H9 (cell line): ENCODE results near the gene PLXNC1. TPM values are rescaled to one million over a fixed set of nuclear protein-coding genes. Genes with fewer than 3 reads are reported as not detected.

Experiments
- DNase-seq: peaks from one replicate; pipeline ENCODE4 v3.0.0-alpha.2; 2017
- H2AFZ ChIP-seq: one replicate; pipeline ENCODE4 v1.6.1; 2013; ENCODE audit warnings: mild to moderate bottlenecking, low read length, control low read depth, moderate library complexity
- H2AK5ac ChIP-seq: 2 replicates; pipeline ENCODE4 v1.6.1; 2013; ENCODE audit warnings: low read length, control low read depth, mixed read lengths; ENCODE audit not compliant: insufficient read length
- H2BK120ac ChIP-seq: one replicate; pipeline ENCODE4 v1.6.1; 2013; ENCODE audit warnings: low read depth, mild to moderate bottlenecking, low read length, control low read depth, inconsistent platforms; ENCODE audit not compliant: poor library complexity, severe bottlenecking
- H2BK12ac ChIP-seq: 2 replicates; pipeline ENCODE4 v1.6.1; 2013; ENCODE audit warnings: low read length, control low read depth, mixed read lengths, low read depth; ENCODE audit not compliant: insufficient read length
- H2BK15ac ChIP-seq: 2 replicates; pipeline ENCODE4 v1.6.1; 2013; ENCODE audit warnings: low read depth, low read length, control low read depth
- H2BK20ac ChIP-seq: one replicate; pipeline ENCODE4 v1.6.1; 2013; ENCODE audit warnings: low read depth, mild to moderate bottlenecking, low read length, control low read depth, inconsistent platforms; ENCODE audit not compliant: poor library complexity, severe bottlenecking
- H2BK5ac ChIP-seq: 2 replicates; pipeline ENCODE4 v1.6.1; 2013; ENCODE audit warnings: low read length, control low read depth, mixed read lengths; ENCODE audit not compliant: insufficient read length
- H3K14ac ChIP-seq: 2 replicates; pipeline ENCODE4 v1.6.1; 2013; ENCODE audit warnings: low read length, control low read depth; ENCODE audit not compliant: insufficient read depth
- H3K18ac ChIP-seq: 2 replicates; pipeline ENCODE4 v1.6.1; 2013; ENCODE audit warnings: low read depth, mild to moderate bottlenecking, mixed read lengths, low read length, control low read depth; ENCODE audit not compliant: insufficient read length
- H3K23ac ChIP-seq: 2 replicates; pipeline ENCODE4 v1.6.1; 2013; ENCODE audit warnings: low read length, control low read depth, mixed read lengths, low read depth; ENCODE audit not compliant: insufficient read length
- H3K23me2 ChIP-seq: 2 replicates; pipeline ENCODE4 v1.6.1; 2013; ENCODE audit warnings: low read depth, mild to moderate bottlenecking, mixed read lengths, low read length, control low read depth; ENCODE audit not compliant: insufficient read length, poor library complexity, severe bottlenecking
- H3K27ac ChIP-seq: 2 replicates; pipeline ENCODE4 v1.5.1; 2013; ENCODE audit warnings: low read length, control low read depth, mixed read lengths, low read depth; ENCODE audit not compliant: insufficient read length
- H3K27me3 ChIP-seq: 2 replicates; pipeline ENCODE4 v1.6.1; 2013; ENCODE audit warnings: low read length, control low read depth, inconsistent platforms; ENCODE audit not compliant: insufficient read depth
- H3K4ac ChIP-seq: 2 replicates; pipeline ENCODE4 v1.6.1; 2013; ENCODE audit warnings: low read depth, mild to moderate bottlenecking, control low read depth, inconsistent platforms, low read length, moderate library complexity
- H3K4me1 ChIP-seq: 2 replicates; pipeline ENCODE4 v1.6.1; 2013; ENCODE audit warnings: low read length, control low read depth, inconsistent platforms; ENCODE audit not compliant: insufficient read depth
- H3K4me2 ChIP-seq: 2 replicates; pipeline ENCODE4 v1.6.1; 2013; ENCODE audit warnings: low read length, control low read depth, mixed read lengths; ENCODE audit not compliant: insufficient read length, insufficient read depth
- H3K56ac ChIP-seq: 2 replicates; pipeline ENCODE4 v1.6.1; 2013; ENCODE audit warnings: low read depth, mild to moderate bottlenecking, mixed read lengths, low read length, control low read depth; ENCODE audit not compliant: insufficient read length
- H3K79me1 ChIP-seq: 2 replicates; pipeline ENCODE4 v1.6.1; 2013; ENCODE audit warnings: low read depth, mild to moderate bottlenecking, moderate library complexity, low read length, control low read depth, inconsistent platforms; ENCODE audit not compliant: insufficient read depth, poor library complexity, severe bottlenecking
- H3K79me2 ChIP-seq: 2 replicates; pipeline ENCODE4 v1.6.1; 2013; ENCODE audit warnings: low read length, control low read depth, inconsistent platforms; ENCODE audit not compliant: insufficient read depth
- H3K9ac ChIP-seq: 2 replicates; pipeline ENCODE4 v1.6.1; 2013; ENCODE audit warnings: low read length, control low read depth, mixed read lengths; ENCODE audit not compliant: insufficient read length; ENCODE audit errors: extremely low read depth
- H3K9me3 ChIP-seq: one replicate; pipeline ENCODE4 v1.6.1; 2013; ENCODE audit warnings: low read depth, low read length, inconsistent platforms; ENCODE audit not compliant: control insufficient read depth
- H3T11ph ChIP-seq: one replicate; pipeline ENCODE4 v1.6.1; 2013; ENCODE audit warnings: mild to moderate bottlenecking, low read length, control low read depth, inconsistent platforms
- H4K20me1 ChIP-seq: one replicate; pipeline ENCODE4 v1.6.1; 2013; ENCODE audit not compliant: control insufficient read depth, insufficient read length, insufficient read depth
- H4K5ac ChIP-seq: 2 replicates; pipeline ENCODE4 v1.6.1; 2013; ENCODE audit warnings: low read depth, mild to moderate bottlenecking, mixed read lengths, low read length, control low read depth; ENCODE audit not compliant: insufficient read length
- H4K8ac ChIP-seq: replicated peaks from 2 replicates; pipeline ENCODE4 v1.6.1; 2013; ENCODE audit warnings: low read length, control low read depth, mixed read lengths, low read depth; ENCODE audit not compliant: insufficient read length
- H4K91ac ChIP-seq: 2 replicates; pipeline ENCODE4 v1.6.1; 2013; ENCODE audit warnings: low read depth, mild to moderate bottlenecking, moderate library complexity, mixed read lengths, low read length, control low read depth; ENCODE audit not compliant: insufficient read length
- H3K27ac Mint-ChIP-seq, 3 experiments: 2 replicates in 2 of 3; 3 replicates in 1 of 3; pipeline ENCODE4 v1.8.0; 2020 to 2021; ENCODE audit warnings: mixed read lengths in 3 of 3, mild to moderate bottlenecking in 1 of 3, moderate library complexity in 1 of 3
- H3K27me3 Mint-ChIP-seq: 2 replicates; pipeline ENCODE4 v1.8.0; 2021; ENCODE audit warnings: low read depth, mild to moderate bottlenecking, moderate library complexity, mixed read lengths
- H3K36me3 Mint-ChIP-seq, 3 experiments: 2 replicates in 2 of 3; 3 replicates in 1 of 3; pipeline ENCODE4 v1.8.0; 2020 to 2021; ENCODE audit warnings: low read depth in 3 of 3, mixed read lengths in 3 of 3; ENCODE audit not compliant: insufficient read depth in 1 of 3
- H3K4me1 Mint-ChIP-seq, 2 experiments: 2 replicates each; pipeline ENCODE4 v1.8.0; 2020; ENCODE audit warnings: mixed read lengths in 2 of 2
- H3K4me3 Mint-ChIP-seq, 2 experiments: 2 replicates in 1 of 2; 3 replicates in 1 of 2; pipeline ENCODE4 v1.8.0; 2020 to 2021; ENCODE audit warnings: mild to moderate bottlenecking in 2 of 2, mixed read lengths in 2 of 2, moderate library complexity in 1 of 2
- H3K9me3 Mint-ChIP-seq, 2 experiments: 2 replicates in 1 of 2; 3 replicates in 1 of 2; pipeline ENCODE4 v1.8.0; 2020; ENCODE audit warnings: mild to moderate bottlenecking in 2 of 2, mixed read lengths in 2 of 2, moderate library complexity in 1 of 2
- WGBS: extraction: QIAGEN DNeasy Blood & Tissue Kit; methylation state at CpG from one replicate; pipeline ENCODE4 v1.1.7; 2013; ENCODE audit warnings: missing lambda C conversion rate, low lambda C conversion rate, mixed read lengths; ENCODE audit not compliant: insufficient read length; ENCODE audit errors: extremely low coverage; 5-methylcytosine and 5-hydroxymethylcytosine counted together
- total RNA-seq: library from RNA; stranded (reverse); gene quantifications from 2 replicates; pipeline ENCODE4 v1.2.1, GENCODE V29; 2021
- TF ChIP-seq, protein P1 (sequence below): fragments of 200-600 bp; sonication (generic); conservative IDR thresholded peaks from 3 replicates; pipeline ENCODE4 v1.8.0; 2021; ENCODE audit warnings: antibody characterized with exemption, mild to moderate bottlenecking

PLXNC1 gene
- total RNA-seq, 1 experiment from 2014 or later = 1.2 TPM

DNA sequence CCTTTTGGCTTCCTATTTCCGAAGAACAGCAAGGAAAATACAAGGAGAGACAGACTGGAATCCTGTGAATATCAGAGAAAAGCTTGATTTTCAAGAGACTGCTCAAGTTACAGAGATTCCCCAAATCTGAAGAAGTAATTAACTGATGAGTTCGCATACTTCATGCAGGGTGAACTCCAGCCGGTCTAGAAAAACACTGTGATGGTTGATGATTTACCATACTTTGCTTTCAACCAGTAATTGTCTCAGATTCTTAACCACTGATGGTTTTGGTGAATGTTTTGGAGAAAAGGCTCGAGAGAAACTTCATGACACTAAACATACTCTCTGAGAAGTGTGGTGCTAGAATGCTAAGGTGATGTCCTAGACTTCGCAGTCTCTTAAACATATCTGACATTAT is 4.4 kb upstream of the PLXNC1 start:
- H3K9me3 Mint-ChIP-seq = no peaks in the 10 kb centered on the region; a peak in 1 of 5 replicates
- Histone ChIP-seq H3K79me1 (no peaks in the 10 kb centered on the region), H2BK15ac (no peak overlapping the region), H2BK20ac (no peak overlapping the region), H3T11ph (no peak overlapping the region), H3K9ac (no peak overlapping the region), H4K20me1 (no peaks in the 10 kb centered on the region), H3K79me2 (no peaks in the 10 kb centered on the region), H3K4me1 (no peaks in the 10 kb centered on the region), H3K27ac (no peak overlapping the region), H4K91ac (no peak overlapping the region), H3K27me3 (peaks cover 17% of the 10 kb centered on the region), H4K8ac (no peak overlapping the region), H3K9me3 (no peaks in the 10 kb centered on the region), H3K18ac (no peak overlapping the region), H2BK120ac (no peak overlapping the region), H3K4me2 (no peak overlapping the region), H3K14ac (no peak overlapping the region), H4K5ac (no peak overlapping the region), H3K4ac (no peak overlapping the region), H2BK12ac (no peak overlapping the region), H3K23me2 (peaks cover 6% of the 10 kb centered on the region), H2AK5ac (no peak overlapping the region), H2AFZ (no peak overlapping the region), H3K56ac (no peak overlapping the region), H2BK5ac (no peak overlapping the region), H3K23ac (no peak overlapping the region)
- DNase-seq = no peak
- peaks cover 14 to 17% of the 10 kb centered on the region in 2 experiments for H3K4me1 Mint-ChIP-seq
- no peak overlapping the region for H3K4me3 Mint-ChIP-seq
- WGBS = no CpG with 5 or more reads among the region's 5 CpGs
- H3K36me3 Mint-ChIP-seq = no peaks in the 10 kb centered on the region
- H3K27ac Mint-ChIP-seq = no peak overlapping the region
- H3K27me3 Mint-ChIP-seq = peaks cover 78% of the 10 kb centered on the region
- TF ChIP-seq, protein P1, sequence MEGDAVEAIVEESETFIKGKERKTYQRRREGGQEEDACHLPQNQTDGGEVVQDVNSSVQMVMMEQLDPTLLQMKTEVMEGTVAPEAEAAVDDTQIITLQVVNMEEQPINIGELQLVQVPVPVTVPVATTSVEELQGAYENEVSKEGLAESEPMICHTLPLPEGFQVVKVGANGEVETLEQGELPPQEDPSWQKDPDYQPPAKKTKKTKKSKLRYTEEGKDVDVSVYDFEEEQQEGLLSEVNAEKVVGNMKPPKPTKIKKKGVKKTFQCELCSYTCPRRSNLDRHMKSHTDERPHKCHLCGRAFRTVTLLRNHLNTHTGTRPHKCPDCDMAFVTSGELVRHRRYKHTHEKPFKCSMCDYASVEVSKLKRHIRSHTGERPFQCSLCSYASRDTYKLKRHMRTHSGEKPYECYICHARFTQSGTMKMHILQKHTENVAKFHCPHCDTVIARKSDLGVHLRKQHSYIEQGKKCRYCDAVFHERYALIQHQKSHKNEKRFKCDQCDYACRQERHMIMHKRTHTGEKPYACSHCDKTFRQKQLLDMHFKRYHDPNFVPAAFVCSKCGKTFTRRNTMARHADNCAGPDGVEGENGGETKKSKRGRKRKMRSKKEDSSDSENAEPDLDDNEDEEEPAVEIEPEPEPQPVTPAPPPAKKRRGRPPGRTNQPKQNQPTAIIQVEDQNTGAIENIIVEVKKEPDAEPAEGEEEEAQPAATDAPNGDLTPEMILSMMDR = no peak
